ENCODE measurements around the gene TMEM126B. TPM values are rescaled to one million over a fixed set of nuclear protein-coding genes. Genes with fewer than 3 reads are reported as not detected.

The TMEM126B gene
- total and polyA plus RNA-seq, 2 of the 13 experiments (the other 11 are each of a cell fraction or from before 2014, with no cell fraction given) = 33.6 to 54.8 TPM

DNA sequence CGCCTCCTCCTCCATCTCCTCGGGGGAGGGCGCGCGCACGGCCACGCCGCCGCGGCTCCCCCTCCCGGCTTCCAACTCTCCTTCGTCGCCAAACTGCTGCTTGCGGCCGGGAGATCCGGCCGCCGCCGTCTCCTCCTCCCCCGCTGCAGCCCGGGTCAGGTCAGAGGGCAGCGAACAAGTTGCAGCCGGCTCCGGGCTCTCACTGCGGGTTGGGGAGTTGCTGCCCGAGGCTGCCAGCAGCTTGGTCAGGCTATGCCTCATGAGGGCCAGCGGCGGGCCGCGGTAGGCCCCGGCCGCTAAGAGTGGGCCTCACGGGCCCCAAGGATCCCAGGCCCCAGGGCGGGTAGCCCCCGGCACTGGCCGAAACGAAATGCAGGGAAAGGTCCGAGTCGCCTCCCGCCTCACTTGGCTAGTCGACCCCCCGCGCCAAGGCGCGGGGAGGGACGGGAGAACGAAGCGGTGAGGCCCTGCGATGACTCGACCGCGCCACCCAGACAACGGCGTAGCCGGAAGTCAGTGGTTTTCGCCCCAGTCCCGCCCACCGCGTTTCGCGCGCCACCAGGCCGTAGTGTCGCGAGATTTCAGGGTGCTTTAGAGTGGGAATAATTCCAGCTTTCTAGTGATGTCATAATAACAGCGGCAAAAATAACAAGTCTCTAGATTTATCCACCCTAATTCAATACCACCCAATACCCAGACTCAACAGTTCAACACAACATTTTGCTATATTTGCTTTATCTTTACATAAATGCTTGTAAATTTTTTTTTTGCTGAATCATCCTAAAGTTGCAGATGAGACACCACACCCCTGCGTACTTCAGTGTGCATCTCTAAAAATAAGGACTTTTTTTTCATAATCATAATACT, 36.5 kb downstream of the TMEM126B start, which contains the start of gene CREBZF (continued):
- TF ChIP-seq ZNF510 (CRISPR knock-in tag; IDR thresholded peaks at IDR 0.05; ENCODE audit: low read depth) (peak; percentile 87; the same call in 1 of the 2 replicates), ZSCAN29 (CRISPR knock-in tag; conservative IDR thresholded peaks at IDR 0.05) (no peak), RBAK (CRISPR knock-in tag; IDR thresholded peaks at IDR 0.05) (no peak), KLF11 (CRISPR knock-in tag; IDR thresholded peaks at IDR 0.05) (peak; percentile 55), HDAC1 (CRISPR knock-in tag; IDR thresholded peaks at IDR 0.05) (peak; percentile 79), ZNF574 (CRISPR knock-in tag; IDR thresholded peaks at IDR 0.05) (peak; percentile 83), KDM4B (CRISPR knock-in tag; IDR thresholded peaks at IDR 0.05) (peak; percentile 81; the same call in 1 of the 2 replicates), AKAP8 (CRISPR knock-in tag; IDR thresholded peaks at IDR 0.05) (no peak), ZNF296 (CRISPR knock-in tag; conservative IDR thresholded peaks at IDR 0.05) (no peak; the same call in 1 of the 2 replicates), ZBTB42 (CRISPR knock-in tag; IDR thresholded peaks at IDR 0.05) (0 out of 2 replicates have a peak, but pooled peaks have one; percentile 31), SPEN (CRISPR knock-in tag; IDR thresholded peaks at IDR 0.05; ENCODE audit: low read depth) (peak; percentile 92), ZNF143 (CRISPR knock-in tag; IDR thresholded peaks at IDR 0.05) (peak; percentile 67; the same call in 1 of the 2 replicates), NKX3-1 (CRISPR knock-in tag; IDR thresholded peaks at IDR 0.05) (peak; percentile 72; the same call in 1 of the 2 replicates), ZNF883 (CRISPR knock-in tag; IDR thresholded peaks at IDR 0.05; ENCODE audit: not compliant biosample characterization) (no peak), GZF1 (CRISPR knock-in tag; IDR thresholded peaks at IDR 0.05) (peak; percentile 20; the same call in 1 of the 2 replicates), GTF3A (CRISPR knock-in tag; conservative IDR thresholded peaks at IDR 0.05) (no peak), BCL3 (CRISPR knock-in tag; IDR thresholded peaks at IDR 0.05) (peak; percentile 94), ZNF235 (CRISPR knock-in tag; IDR thresholded peaks at IDR 0.05; ENCODE audit: borderline replicate concordance) (peak; percentile 94; the same call in 1 of the 2 replicates), ZNF781 (CRISPR knock-in tag; IDR thresholded peaks at IDR 0.05; ENCODE audit: borderline replicate concordance, not compliant biosample characterization) (peak; percentile 86), KMT2B (CRISPR knock-in tag; IDR thresholded peaks at IDR 0.05) (peak; percentile 85), ZNF260 (CRISPR knock-in tag; IDR thresholded peaks at IDR 0.05; ENCODE audit: borderline replicate concordance, low read depth) (no peak)
- TF ChIP-seq, protein P1, sequence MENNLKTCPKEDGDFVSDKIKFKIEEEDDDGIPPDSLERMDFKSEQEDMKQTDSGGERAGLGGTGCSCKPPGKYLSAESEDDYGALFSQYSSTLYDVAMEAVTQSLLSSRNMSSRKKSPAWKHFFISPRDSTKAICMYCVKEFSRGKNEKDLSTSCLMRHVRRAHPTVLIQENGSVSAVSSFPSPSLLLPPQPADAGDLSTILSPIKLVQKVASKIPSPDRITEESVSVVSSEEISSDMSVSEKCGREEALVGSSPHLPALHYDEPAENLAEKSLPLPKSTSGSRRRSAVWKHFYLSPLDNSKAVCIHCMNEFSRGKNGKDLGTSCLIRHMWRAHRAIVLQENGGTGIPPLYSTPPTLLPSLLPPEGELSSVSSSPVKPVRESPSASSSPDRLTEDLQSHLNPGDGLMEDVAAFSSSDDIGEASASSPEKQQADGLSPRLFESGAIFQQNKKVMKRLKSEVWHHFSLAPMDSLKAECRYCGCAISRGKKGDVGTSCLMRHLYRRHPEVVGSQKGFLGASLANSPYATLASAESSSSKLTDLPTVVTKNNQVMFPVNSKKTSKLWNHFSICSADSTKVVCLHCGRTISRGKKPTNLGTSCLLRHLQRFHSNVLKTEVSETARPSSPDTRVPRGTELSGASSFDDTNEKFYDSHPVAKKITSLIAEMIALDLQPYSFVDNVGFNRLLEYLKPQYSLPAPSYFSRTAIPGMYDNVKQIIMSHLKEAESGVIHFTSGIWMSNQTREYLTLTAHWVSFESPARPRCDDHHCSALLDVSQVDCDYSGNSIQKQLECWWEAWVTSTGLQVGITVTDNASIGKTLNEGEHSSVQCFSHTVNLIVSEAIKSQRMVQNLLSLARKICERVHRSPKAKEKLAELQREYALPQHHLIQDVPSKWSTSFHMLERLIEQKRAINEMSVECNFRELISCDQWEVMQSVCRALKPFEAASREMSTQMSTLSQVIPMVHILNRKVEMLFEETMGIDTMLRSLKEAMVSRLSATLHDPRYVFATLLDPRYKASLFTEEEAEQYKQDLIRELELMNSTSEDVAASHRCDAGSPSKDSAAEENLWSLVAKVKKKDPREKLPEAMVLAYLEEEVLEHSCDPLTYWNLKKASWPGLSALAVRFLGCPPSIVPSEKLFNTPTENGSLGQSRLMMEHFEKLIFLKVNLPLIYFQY (CRISPR knock-in tag; IDR thresholded peaks at IDR 0.05; ENCODE audit: borderline replicate concordance) = no peak
